SH-SY5Y (cell line): ENCODE results near the gene ABCB1.

ENCODE experiments used
- GATA2 ChIP-seq: IDR thresholded peaks from 2 replicates; pipeline ENCODE4 v1.6.1; 2011; ENCODE audit warnings: mild to moderate bottlenecking, low read depth, low read length
- GATA3 ChIP-seq: IDR thresholded peaks from 2 replicates; pipeline ENCODE4 v1.6.1; 2011; ENCODE audit warnings: low read depth, mild to moderate bottlenecking, low read length, moderate library complexity

DNA sequence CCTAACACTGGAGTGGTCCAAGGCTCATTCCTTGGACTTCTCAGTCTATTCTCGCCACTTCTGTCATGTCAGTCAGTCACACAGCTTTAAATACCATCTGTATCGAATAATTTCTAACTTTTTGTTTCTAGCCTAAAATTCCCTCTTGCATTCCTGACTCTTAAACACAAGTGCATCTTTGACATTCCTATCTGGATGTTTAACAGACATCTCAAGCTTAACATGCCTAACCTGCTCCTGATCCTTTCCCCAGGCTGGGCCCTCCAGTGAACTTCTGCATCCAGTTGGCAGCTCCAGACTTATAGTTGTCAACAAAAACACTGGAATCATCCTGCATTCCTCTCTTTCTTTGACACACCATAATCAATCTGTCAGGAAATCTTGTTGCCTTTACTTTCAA, 120.7 kb downstream of the ABCB1 start:
- TF ChIP-seq GATA2 (no peak), GATA3 (no peak)
